ENCODE results near the gene ABI3BP.
"Not testable (repeated sequence)": the region's sequence is repeated elsewhere in the genome, so short reads cannot be mapped to it uniquely, and the experiment has no call there.

ABI3BP gene

GRCh38 chr3:100953103-100953502, 40.1 kb downstream of the ABI3BP start:
- DNase-seq (ENCODE audit: low read depth in 2 of 2, low spot score in 1 of 2): no peak

GRCh38 chr3:100947119-100947518, 46.1 kb downstream of the ABI3BP start:
- no peak for DNase-seq (ENCODE audit: low read depth in 2 of 2, low spot score in 1 of 2)

GRCh38 chr3:100946096-100946495, 47.1 kb downstream of the ABI3BP start:
- not testable (repeated sequence) for DNase-seq (ENCODE audit: low read depth in 2 of 2, low spot score in 1 of 2)

DNA sequence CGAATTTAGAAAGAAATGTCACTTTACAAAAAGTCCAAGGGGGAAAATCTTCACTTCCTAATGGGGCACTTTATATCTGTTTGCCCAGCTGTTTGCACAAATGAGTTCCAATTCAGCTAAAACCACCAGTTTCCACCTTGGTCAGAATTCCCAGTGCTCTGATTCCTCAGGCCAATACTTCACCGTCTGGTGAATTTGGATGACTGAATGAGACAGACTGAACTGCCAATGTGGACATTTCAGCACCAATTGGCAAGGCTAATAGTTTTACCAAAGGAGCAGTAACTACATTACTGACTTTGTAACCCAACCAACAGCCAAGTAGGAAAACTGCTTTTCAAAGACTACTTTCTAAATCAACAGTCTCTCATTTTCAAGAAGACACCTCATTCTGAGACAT, 51.8 kb downstream of the ABI3BP start:
- DNase-seq (ENCODE audit: low read depth in 2 of 2, low spot score in 1 of 2): no peak

- no peak for DNase-seq (ENCODE audit: low read depth in 2 of 2, low spot score in 1 of 2)
Observed at GRCh38 chr3:100941041-100941440, 52.2 kb downstream of the ABI3BP start.

DNA sequence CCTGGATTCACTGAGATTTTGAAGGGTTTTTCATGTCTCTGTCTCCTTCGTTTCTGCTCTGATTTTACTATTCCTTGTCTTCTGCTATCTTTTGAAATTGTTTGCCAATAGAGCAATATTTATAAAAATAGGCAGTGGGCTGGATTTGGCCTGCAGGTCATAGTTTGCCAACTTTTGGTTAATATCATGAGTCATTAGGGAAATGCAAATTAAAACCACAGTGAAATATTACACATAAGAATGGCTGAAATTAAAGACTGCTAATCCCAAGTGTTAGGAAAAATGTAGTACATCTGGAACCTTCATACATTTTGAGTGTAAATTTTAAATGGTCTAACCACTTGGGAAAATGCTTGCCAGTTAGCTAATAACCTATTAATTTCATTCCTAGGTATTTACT, 56.3 kb downstream of the ABI3BP start:
- DNase-seq (ENCODE audit: low read depth in 2 of 2, low spot score in 1 of 2): no peak

DNA sequence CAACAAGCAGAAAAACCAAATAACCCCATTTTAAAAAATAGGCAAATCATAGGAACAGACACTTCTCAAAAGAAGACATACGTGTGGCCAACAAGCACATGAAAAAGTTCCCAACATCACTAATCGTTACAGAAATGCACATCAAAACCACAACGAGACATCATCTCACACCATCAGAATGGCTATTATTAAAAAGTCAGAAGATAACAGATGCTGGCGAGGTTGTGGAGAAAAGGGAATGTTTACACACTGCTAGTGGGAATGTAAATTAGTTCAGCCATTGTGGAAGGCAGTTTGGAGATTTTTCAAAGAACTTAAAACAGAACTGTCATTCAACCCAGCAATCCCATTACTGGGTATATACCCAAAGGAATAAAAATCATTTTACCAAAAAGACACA, 60.7 kb downstream of the ABI3BP start:
- no peak for DNase-seq (ENCODE audit: low read depth in 2 of 2, low spot score in 1 of 2)

GRCh38 chr3:100928638-100929428, 64.4 kb downstream of the ABI3BP start:
- DNase-seq (ENCODE audit: low read depth in 2 of 2, low spot score in 1 of 2): no peak

DNA sequence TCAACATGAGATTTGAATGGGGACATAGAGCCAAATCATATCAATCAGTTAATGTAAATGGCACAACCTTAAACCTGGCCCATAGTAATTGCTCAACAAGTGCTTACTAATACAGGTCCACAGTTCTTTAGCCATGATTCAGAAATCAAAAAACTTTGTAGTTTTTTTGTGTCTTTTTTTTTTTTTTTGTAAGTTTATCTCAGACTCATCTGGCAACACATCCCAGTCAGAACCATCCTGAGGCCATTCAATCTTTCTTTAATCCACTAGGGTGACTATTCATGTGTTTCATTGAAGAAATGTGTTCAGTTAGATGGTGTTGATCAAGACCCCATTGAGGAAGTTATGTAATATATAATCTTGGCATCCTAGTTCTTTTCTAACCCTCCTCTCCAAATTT, 65.4 kb downstream of the ABI3BP start:
- DNase-seq (ENCODE audit: low read depth in 2 of 2, low spot score in 1 of 2): no peak

- no peak for DNase-seq (ENCODE audit: low read depth in 2 of 2, low spot score in 1 of 2)
Observed at GRCh38 chr3:100915706-100916495, 77.3 kb downstream of the ABI3BP start.

DNA sequence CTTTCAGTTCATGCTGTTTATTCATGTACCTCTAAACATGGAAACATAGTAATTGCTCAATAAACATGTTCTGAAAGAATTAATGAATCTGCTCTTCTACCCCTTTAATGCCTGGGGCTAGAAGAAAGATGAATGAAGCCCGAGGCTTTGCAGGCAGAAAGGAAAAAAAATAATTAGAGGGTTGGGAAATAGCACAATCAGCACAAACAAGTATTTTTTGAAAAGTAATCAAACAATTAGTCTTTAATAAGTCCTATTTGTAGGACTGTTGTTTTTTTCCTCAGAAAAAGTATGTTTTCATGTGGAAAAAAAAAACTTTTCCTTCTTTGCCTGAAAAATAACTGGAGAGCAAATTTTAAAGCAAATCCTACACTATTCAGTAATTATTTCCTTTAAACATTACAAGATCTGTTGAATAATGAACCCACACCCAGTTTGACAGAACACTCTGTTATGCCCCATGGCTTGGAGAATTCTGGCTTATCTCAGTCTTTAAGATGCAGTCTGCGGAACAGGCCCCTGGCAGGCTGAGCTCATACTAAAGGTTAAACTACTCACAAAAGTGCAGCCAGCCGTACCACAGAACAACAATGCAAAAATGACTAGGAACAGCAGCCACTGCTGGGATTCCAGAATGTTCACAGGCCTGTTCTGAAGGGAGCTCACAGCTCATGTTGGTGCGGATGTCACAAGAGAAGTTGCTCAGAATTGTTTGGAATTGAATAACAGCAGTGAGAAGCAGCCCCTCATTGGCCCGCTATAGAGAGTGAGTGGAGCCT, 79.2 kb downstream of the ABI3BP start:
- DNase-seq (ENCODE audit: low read depth in 2 of 2, low spot score in 1 of 2): no peak

DNA sequence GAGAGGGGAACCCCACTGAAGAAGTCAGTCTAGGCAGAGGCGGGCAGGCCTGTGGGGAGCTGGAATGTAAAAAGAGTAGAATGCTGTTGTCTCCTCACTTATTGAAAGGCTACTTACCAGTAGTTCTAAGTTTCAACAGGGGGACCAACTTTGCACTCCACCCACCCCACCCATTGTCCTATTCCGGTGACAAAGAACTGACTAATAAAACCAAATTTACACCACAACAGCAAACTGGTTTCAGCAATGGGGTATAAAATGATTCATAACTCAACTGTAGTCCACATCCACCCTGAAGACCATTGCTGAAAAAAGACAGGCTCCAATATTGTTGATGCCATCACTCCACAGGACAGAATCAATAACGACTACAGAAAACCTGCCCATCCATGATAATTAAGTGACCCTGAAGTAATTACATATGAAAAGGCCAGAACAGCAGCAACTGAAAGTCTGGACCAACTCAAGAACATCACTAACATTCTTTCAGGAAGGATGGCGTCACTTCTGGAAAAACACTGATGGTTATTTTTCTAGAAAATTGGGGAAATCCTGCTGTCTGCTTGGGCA, 80.2 kb downstream of the ABI3BP start:
- no peak for DNase-seq (ENCODE audit: low read depth in 2 of 2, low spot score in 1 of 2)

- DNase-seq (ENCODE audit: low read depth in 2 of 2, low spot score in 1 of 2): no peak
Observed at GRCh38 chr3:100912571-100912970, 80.7 kb downstream of the ABI3BP start.

DNA sequence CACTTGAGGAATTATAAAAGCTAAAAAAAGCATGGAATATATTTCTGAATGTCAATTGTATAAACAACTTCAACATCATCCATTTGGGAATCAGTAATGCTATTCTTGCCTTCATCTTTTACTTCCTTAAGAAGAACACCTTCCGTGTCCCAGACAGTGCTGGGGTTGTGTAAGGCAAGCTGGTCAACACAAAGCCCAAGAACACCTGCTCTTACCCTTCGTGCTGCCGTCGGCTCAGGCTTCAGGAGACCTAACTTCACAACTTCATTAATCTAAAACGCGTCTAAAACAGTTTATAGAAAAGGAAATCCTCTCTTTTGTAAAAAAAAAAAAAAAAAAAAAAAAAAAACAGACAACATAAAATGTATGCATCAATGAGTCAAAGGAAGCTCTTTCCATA, 81.3 kb downstream of the ABI3BP start:
- DNase-seq (ENCODE audit: low read depth in 2 of 2, low spot score in 1 of 2): no peak

DNA sequence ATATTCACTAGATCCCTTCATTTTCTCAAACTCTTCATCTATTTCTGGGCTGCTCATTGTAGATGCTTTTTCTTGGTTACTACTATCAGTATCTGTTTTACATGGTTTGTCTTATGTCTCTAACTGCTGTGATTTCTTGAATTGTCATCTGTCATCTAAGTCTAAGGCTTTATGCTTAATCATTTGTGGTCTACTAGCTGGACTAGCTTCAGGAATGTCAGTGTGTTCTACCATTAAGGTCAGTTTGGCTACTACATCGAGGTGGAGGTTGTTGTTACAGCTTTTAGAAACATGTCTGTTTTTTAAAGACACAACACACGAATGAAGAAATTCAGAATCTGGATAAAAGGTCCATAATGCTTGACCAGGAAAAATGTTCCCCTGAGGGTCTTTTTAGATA, 82.2 kb downstream of the ABI3BP start:
- DNase-seq (ENCODE audit: low read depth in 2 of 2, low spot score in 1 of 2): no peak

- DNase-seq (ENCODE audit: low read depth in 2 of 2, low spot score in 1 of 2): no peak
Observed at GRCh38 chr3:100902572-100902971, 90.6 kb downstream of the ABI3BP start.

GRCh38 chr3:100900671-100901335, 92.4 kb downstream of the ABI3BP start:
- DNase-seq (ENCODE audit: low read depth in 2 of 2, low spot score in 1 of 2): no peak

- DNase-seq (ENCODE audit: low read depth in 2 of 2, low spot score in 1 of 2): no peak
Observed at GRCh38 chr3:100899440-100900091, 93.7 kb downstream of the ABI3BP start.

- no peak for DNase-seq (ENCODE audit: low read depth in 2 of 2, low spot score in 1 of 2)
Observed at GRCh38 chr3:100898681-100899080, 94.5 kb downstream of the ABI3BP start.

DNA sequence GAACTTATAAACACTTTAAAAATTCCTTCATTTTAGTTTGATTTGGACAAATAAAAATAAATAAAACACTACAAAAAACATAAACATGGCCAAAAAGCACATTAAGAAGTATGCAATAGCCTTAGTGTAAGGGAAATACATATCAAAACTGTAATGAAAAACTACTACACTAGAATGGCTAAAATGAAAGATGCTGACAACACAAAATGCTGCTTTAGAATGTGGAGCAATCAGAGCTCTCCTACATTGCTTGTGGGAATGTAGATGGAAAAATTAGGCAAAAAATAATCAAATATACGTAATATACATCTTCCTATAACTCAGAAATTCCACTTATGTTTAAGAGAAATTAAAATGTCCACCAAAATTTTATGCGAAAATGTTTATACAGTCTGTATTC, 96.2 kb downstream of the ABI3BP start:
- DNase-seq (ENCODE audit: low read depth in 2 of 2, low spot score in 1 of 2): no peak

All from stimulated activated CD8-positive, alpha-beta memory T cell treated with anti-CD3 and anti-CD28 coated beads, Interleukin-4, amount 100 ng/mL, for 4 hours (primary cell).